ENCODE data around the gene PLEKHG1. TPM values are rescaled to one million over a fixed set of nuclear protein-coding genes. Genes with fewer than 3 reads are reported as not detected.

PLEKHG1 gene
- total and polyA plus RNA-seq, 2 experiments from 2014 or later: 0.89 to 2.5 TPM

GRCh38 chr6:150579611-150580010 lies 20.1 kb upstream of the PLEKHG1 start (continued):
- TF ChIP-seq, protein P1, sequence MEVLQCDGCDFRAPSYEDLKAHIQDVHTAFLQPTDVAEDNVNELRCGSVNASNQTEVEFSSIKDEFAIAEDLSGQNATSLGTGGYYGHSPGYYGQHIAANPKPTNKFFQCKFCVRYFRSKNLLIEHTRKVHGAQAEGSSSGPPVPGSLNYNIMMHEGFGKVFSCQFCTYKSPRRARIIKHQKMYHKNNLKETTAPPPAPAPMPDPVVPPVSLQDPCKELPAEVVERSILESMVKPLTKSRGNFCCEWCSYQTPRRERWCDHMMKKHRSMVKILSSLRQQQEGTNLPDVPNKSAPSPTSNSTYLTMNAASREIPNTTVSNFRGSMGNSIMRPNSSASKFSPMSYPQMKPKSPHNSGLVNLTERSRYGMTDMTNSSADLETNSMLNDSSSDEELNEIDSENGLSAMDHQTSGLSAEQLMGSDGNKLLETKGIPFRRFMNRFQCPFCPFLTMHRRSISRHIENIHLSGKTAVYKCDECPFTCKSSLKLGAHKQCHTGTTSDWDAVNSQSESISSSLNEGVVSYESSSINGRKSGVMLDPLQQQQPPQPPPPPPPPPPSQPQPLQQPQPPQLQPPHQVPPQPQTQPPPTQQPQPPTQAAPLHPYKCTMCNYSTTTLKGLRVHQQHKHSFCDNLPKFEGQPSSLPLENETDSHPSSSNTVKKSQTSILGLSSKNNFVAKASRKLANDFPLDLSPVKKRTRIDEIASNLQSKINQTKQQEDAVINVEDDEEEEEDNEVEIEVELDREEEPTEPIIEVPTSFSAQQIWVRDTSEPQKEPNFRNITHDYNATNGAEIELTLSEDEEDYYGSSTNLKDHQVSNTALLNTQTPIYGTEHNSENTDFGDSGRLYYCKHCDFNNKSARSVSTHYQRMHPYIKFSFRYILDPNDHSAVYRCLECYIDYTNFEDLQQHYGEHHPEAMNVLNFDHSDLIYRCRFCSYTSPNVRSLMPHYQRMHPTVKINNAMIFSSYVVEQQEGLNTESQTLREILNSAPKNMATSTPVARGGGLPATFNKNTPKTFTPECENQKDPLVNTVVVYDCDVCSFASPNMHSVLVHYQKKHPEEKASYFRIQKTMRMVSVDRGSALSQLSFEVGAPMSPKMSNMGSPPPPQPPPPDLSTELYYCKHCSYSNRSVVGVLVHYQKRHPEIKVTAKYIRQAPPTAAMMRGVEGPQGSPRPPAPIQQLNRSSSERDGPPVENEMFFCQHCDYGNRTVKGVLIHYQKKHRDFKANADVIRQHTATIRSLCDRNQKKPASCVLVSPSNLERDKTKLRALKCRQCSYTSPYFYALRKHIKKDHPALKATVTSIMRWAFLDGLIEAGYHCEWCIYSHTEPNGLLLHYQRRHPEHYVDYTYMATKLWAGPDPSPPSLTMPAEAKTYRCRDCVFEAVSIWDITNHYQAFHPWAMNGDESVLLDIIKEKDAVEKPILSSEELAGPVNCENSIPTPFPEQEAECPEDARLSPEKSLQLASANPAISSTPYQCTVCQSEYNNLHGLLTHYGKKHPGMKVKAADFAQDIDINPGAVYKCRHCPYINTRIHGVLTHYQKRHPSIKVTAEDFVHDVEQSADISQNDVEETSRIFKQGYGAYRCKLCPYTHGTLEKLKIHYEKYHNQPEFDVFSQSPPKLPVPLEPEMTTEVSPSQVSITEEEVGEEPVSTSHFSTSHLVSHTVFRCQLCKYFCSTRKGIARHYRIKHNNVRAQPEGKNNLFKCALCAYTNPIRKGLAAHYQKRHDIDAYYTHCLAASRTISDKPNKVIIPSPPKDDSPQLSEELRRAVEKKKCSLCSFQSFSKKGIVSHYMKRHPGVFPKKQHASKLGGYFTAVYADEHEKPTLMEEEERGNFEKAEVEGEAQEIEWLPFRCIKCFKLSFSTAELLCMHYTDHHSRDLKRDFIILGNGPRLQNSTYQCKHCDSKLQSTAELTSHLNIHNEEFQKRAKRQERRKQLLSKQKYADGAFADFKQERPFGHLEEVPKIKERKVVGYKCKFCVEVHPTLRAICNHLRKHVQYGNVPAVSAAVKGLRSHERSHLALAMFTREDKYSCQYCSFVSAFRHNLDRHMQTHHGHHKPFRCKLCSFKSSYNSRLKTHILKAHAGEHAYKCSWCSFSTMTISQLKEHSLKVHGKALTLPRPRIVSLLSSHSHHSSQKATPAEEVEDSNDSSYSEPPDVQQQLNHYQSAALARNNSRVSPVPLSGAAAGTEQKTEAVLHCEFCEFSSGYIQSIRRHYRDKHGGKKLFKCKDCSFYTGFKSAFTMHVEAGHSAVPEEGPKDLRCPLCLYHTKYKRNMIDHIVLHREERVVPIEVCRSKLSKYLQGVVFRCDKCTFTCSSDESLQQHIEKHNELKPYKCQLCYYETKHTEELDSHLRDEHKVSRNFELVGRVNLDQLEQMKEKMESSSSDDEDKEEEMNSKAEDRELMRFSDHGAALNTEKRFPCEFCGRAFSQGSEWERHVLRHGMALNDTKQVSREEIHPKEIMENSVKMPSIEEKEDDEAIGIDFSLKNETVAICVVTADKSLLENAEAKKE (CRISPR knock-in tag; IDR thresholded peaks at IDR 0.05): no peak
- TF ChIP-seq CREB1 (CRISPR knock-in tag; IDR thresholded peaks at IDR 0.05; ENCODE audit: low read depth) (no peak), NANOG (IDR thresholded peaks at IDR 0.05; ENCODE audit: borderline replicate concordance) (no peak)

GRCh38 chr6:150580489-150580888 lies 19.2 kb upstream of the PLEKHG1 start:
- no peaks in the 10 kb centered on the region for H3K27me3 Mint-ChIP-seq (ENCODE audit: insufficient read depth, low read depth, poor library complexity)
- H3F3A ChIP-seq (replicated peaks; ENCODE audit: low read depth): no peaks in the 10 kb centered on the region
- no peak for DNase-seq (ENCODE audit: low spot score)
- H3K36me3 Mint-ChIP-seq (ENCODE audit: low read depth): no peaks in the 10 kb centered on the region
- no peaks in the 10 kb centered on the region for H3K79me2 ChIP-seq (replicated peaks; ENCODE audit: insufficient read depth)
- H2AFZ ChIP-seq: no peak overlapping the region
- H3K4me2 ChIP-seq: no peak overlapping the region
- no peak for ATAC-seq
- H3K9me2 ChIP-seq (ENCODE audit: insufficient read depth): no peaks in the 10 kb centered on the region
- H3K4me1 ChIP-seq (ENCODE audit: insufficient read depth): no peaks in the 10 kb centered on the region
- H3K9me3 Mint-ChIP-seq: no peaks in the 10 kb centered on the region
- no peak overlapping the region for H3K27ac Mint-ChIP-seq
- no peaks in the 10 kb centered on the region for H3K27me3 ChIP-seq (ENCODE audit: insufficient read depth)
- no peak overlapping the region for H3K27ac ChIP-seq (ENCODE audit: low read depth)
- no peaks in the 10 kb centered on the region for H4K20me1 ChIP-seq (replicated peaks; ENCODE audit: insufficient read depth)
- no peak overlapping the region for H3K4me3 ChIP-seq
- H3K4me1 Mint-ChIP-seq: no peaks in the 10 kb centered on the region; the same call in 2 of the 3 replicates
- no peak overlapping the region for H3K4me3 Mint-ChIP-seq
- no peaks in the 10 kb centered on the region for H3K36me3 ChIP-seq (ENCODE audit: insufficient read depth)
- TF ChIP-seq ZNF114 (CRISPR knock-in tag; IDR thresholded peaks at IDR 0.05) (no peak), EZH2phosphoT487 (IDR thresholded peaks at IDR 0.05; ENCODE audit: unreplicated experiment) (no peak), EZH2 (IDR thresholded peaks at IDR 0.05; ENCODE audit: low read depth, unreplicated experiment) (no peak), STAT1 (IDR thresholded peaks at IDR 0.05; ENCODE audit: unreplicated experiment) (no peak), ETS1 (IDR thresholded peaks at IDR 0.05) (no peak), CREB1 (CRISPR knock-in tag; IDR thresholded peaks at IDR 0.05; ENCODE audit: low read depth) (no peak)
- TF ChIP-seq, protein P1 (CRISPR knock-in tag; IDR thresholded peaks at IDR 0.05): no peak
